Effector CD4-positive, alpha-beta T cell (primary cell): ENCODE results near the gene PPIC.
"Not testable (repeated sequence)": the region's sequence is repeated elsewhere in the genome, so short reads cannot be mapped to it uniquely, and the experiment has no call there.

ENCODE experiments used
- DNase-seq: peaks from one replicate; pipeline ENCODE4 v3.0.0-alpha.2; 2020

Gene PPIC

GRCh38 chr5:123007182-123007581 is 29.3 kb downstream of the PPIC start:
- no peak for DNase-seq

DNA sequence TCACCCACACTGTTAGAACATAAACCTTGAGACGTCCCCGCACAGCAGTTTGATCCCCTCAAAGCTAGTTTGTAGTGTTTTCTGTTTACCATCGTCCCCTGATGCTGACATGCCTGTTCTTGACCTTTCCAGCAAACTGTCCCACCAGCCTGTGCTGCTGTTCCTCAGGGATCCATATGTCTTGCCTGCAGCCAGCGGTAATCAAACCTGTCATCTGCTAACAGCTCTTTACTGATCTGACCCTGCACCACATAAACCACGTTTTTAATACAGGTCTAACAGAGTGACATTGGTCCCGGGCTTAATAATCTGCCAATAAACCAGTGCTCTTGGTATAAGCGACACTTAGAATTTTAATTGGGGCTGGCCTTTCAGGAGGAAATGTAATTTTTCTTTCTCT is 34.7 kb downstream of the PPIC start:
- DNase-seq = no peak

- no peak for DNase-seq
Measured at GRCh38 chr5:123000731-123001130, 35.8 kb downstream of the PPIC start.

- no peak for DNase-seq
Measured at GRCh38 chr5:122999947-123000563, 36.5 kb downstream of the PPIC start.

DNA sequence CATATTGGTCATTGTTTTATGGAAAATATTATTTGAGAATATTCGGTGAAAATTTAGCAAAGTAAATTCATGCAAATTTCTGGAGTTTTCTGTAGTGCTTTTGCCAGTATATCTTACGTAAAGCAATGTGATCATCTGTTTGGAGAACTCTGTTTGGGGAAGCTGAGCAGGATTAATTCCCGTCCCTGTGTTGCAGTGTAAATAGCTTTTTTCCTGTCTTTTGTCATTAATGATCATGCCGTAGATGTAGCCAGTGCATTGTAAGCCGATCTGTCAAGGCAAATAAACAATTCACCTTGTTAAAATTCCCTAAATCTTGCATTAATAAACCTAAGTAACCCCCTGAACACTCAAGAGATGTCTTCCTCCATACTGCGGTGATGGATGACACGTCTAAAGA is 39.2 kb downstream of the PPIC start:
- DNase-seq = no peak

GRCh38 chr5:122996091-122996490 is 40.4 kb downstream of the PPIC start:
- no peak for DNase-seq

DNA sequence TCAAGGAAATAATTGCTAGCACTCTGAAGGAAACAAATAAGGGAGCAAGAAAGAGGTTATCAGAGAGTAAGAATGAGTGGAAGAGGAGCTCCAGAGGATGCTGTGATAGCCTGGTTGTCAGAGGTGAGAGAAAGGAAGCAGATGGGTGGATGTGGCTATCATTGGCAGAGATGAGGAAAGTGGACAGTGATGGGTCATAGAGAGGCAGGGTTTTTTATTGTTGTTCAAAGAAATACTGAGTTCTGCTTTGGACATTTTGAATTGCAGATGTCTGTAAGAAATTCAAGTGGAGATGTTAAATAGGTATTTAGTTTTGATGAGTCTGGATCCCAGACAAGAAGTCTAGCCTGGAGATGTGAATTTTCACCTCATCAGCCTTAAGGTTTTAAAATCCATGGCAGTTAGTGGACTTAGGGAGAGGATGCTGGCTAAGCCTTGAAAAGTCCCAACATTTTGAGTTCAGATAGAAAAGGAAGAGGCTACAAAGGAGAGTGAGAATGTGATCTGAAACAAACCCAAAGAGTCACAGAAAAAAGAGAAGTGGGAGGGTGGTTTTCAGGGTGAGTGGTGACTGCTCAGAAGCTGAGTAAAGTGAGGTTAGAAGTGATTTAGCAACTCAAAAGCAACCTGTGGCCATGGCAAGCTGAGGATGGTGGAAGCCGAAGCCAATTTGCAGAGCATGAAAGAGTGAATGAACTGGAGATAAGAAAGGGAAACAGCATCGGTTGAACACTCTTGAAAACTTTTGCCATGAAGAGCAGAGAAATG is 50.4 kb downstream of the PPIC start:
- no peak for DNase-seq

GRCh38 chr5:122985006-122985700 is 51.4 kb downstream of the PPIC start:
- no peak for DNase-seq

GRCh38 chr5:122984425-122984824 is 52.1 kb downstream of the PPIC start:
- DNase-seq = no peak

DNA sequence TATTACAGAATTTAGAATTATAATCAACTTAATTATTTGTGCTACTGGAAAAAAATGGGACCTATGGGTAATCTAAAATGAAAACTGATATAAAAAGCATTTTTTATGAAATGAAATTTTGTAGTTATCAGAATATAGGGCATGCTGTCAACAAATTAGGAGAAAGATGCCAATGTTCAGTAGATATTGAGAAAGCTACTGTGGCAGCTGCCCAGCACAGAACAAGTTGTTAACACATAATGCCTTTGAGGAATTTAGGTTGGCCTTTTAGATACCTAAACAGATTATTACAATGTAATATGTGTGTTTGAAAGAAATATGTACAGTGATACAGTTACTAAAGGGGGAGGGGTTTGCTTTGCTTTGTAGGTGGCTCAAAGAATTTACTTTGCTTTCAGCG is 54.1 kb downstream of the PPIC start:
- no peak for DNase-seq

DNA sequence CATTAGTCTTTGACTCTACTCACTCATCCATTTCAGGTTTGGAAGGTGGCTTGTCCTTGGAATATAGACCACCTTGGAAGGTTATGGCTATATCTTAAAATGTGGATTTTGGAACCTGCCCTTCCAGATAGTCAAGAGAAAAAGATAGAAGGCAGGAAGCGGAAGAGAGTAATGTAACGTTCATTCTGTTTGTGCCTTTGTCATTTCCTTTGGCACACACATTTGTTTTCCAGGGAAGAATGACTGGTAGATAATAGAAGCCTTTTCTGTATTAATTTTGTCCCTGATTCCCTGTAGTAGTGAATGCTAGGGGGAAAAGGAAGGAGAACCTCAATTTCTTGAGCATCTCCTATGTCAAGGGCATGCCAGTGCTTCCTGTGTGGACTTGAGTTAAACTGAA is 54.7 kb downstream of the PPIC start:
- DNase-seq = no peak

GRCh38 chr5:122978644-122979297 is 57.8 kb downstream of the PPIC start:
- DNase-seq = no peak

DNA sequence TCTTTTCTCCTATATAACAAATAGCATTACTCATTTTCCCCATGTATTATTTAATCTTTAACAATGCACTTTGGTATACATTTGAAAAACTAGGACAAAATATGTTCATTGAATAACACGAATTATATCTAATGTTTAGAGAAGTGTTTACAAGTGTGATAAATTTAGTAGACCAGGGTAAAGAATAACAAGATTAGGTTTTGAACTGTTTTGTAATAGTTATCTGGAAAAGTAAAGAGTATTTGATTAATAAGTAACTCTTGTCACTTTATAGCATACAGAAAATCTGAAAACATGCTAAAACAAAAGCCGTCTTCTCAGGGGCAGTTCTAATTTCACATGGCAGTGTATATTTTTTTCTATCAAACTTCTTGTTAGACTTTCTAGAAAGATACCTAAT is 58.5 kb downstream of the PPIC start:
- no peak for DNase-seq

DNA sequence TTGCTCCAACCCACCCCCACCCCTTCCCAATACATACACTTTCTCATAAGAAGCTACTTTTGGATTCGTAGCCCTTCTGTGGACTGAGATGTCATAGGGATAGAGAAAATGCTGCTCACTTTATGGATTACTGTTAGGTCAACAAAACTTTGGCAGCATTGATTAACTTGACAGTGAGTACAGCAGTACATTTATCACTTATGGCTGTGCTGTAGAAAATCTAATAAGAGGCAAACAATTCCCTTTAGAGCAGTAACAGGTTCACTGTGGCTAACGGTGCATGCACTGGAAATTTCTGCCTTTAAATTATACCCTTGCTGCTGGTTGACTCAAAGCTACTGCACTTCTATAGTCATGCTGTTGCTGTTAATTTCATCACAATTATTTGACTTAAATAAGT is 59.2 kb downstream of the PPIC start:
- DNase-seq = no peak

GRCh38 chr5:122974251-122974650 is 62.3 kb downstream of the PPIC start:
- not testable (repeated sequence) for DNase-seq

DNA sequence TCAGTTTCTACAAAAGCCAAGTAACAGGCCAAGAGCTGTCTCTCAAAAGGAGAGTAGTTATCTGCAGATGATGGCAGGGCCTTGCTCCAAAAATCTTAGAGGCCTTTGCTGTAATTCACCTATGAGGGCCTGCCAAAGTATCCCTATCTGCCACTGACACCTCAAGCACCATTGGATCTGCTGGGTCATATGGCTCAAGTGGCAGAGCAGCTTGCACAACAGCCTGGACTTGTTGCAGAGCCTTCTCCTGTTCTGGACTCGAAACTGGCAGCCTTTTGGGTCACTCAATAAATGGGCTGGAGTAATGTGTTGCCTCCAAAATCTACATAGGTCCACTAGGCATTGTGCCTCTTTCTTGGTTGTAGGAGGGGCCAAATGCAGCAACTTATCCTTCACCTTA is 62.8 kb downstream of the PPIC start:
- not testable (repeated sequence) for DNase-seq
